Panc1 (cell line): ENCODE measurements around the gene PCK2. TPM values are rescaled to one million over a fixed set of nuclear protein-coding genes. Genes with fewer than 3 reads are reported as not detected.

ENCODE experiments used
- ATAC-seq: fragments of 200-7000 bp; cut with Tn5 transposase; 2 replicates; pipeline ENCODE4 v1.9.1; 2020; ENCODE audit warnings: mild to moderate bottlenecking, moderate library complexity
- BruUV-seq: library from RNA; stranded (reverse); fragments of 400-500 nt; replicated peaks from 2 replicates; lab custom pipeline; 2021; lab: Mats Ljungman, UMichigan
- CTCF ChIA-PET: fragments of 300-600 bp; sonication (Branson Sonifier 250); formaldehyde crosslinking; loops from one replicate; lab custom pipeline; 2022; ENCODE audit warnings: antibody characterized with exemption; lab: Charles Lee
- POLR2A ChIA-PET: fragments of 300-600 bp; sonication (Branson Sonifier 250); formaldehyde crosslinking; loops from one replicate; lab custom pipeline; 2022; ENCODE audit warnings: antibody characterized with exemption; lab: Charles Lee
- DNase-seq: peaks from one replicate; pipeline ENCODE4 v3.0.0-alpha.2; 2010; ENCODE audit warnings: low read depth, low spot score
- H3K27ac ChIP-seq: 2 replicates; pipeline ENCODE4 v1.5.1; 2011; ENCODE audit warnings: mild to moderate bottlenecking, low read length, inconsistent platforms
- H3K27me3 ChIP-seq: fragments of 200-500 bp; sonication (Bioruptor generic); 2 replicates; pipeline ENCODE4 v1.6.0; 2014; ENCODE audit warnings: low read length, inconsistent platforms; ENCODE audit not compliant: control insufficient read depth, insufficient read depth
- H3K36me3 ChIP-seq: fragments of 200-500 bp; sonication (Bioruptor generic); 2 replicates; pipeline ENCODE4 v1.5.1; 2014; ENCODE audit warnings: inconsistent platforms, mild to moderate bottlenecking, low read length, moderate library complexity; ENCODE audit not compliant: control insufficient read depth, insufficient read depth
- H3K4me1 ChIP-seq: 2 replicates; pipeline ENCODE4 v1.5.1; 2011; ENCODE audit warnings: inconsistent platforms, mild to moderate bottlenecking, low read length, moderate library complexity; ENCODE audit not compliant: control insufficient read depth, insufficient read depth
- H3K4me3 ChIP-seq, 2 experiments: 2 replicates each; pipeline ENCODE4 v1.5.1; 2011 to 2012; ENCODE audit warnings: low read depth in 2 of 2, low read length in 2 of 2, mild to moderate bottlenecking in 2 of 2, inconsistent platforms in 1 of 2, moderate library complexity in 1 of 2
- H3K9me3 ChIP-seq: fragments of 200-500 bp; sonication (Bioruptor generic); 2 replicates; pipeline ENCODE4 v1.5.1; 2014; ENCODE audit warnings: low read depth, mild to moderate bottlenecking, inconsistent platforms, low read length, moderate library complexity; ENCODE audit not compliant: control insufficient read depth, insufficient read depth
- POLR2AphosphoS5 ChIP-seq: IDR thresholded peaks from 2 replicates; pipeline ENCODE4 v1.6.1; 2012; ENCODE audit warnings: mild to moderate bottlenecking, low read depth, low read length, moderate library complexity
- REST ChIP-seq, 2 experiments: IDR thresholded peaks; 2 replicates each; pipeline ENCODE4 v1.6.1; 2011 to 2012; ENCODE audit warnings: low read depth in 2 of 2, control low read depth in 1 of 2, low read length in 1 of 2, mild to moderate bottlenecking in 1 of 2, moderate library complexity in 1 of 2; ENCODE audit not compliant: insufficient read depth in 1 of 2
- SIN3A ChIP-seq: IDR thresholded peaks from 2 replicates; pipeline ENCODE4 v1.6.1; 2012; ENCODE audit warnings: low read depth, mild to moderate bottlenecking, low read length, moderate library complexity, borderline replicate concordance; ENCODE audit not compliant: insufficient read depth
- TCF7L2 ChIP-seq: IDR thresholded peaks from 2 replicates; pipeline ENCODE4 v1.6.1; 2011; ENCODE audit warnings: mild to moderate bottlenecking, low read depth, low read length, inconsistent platforms
- in situ Hi-C: cut with HindIII; loops from 2 replicates; pipeline ENCODE4 v1.10.0; 2016; ENCODE audit warnings: low sequenced_read_pairs, low pct_unique_long_range_greater_than_20kb
- intact Hi-C: fragments of 100-400 bp; cut with micrococcal nuclease; formaldehyde crosslinking; loops from one replicate; pipeline ENCODE4 v1.10.0; 2022; ENCODE audit not compliant: unreplicated experiment
- total RNA-seq: library from RNA; stranded (reverse); gene quantifications from one replicate; pipeline ENCODE4 v1.2.1, GENCODE V29; 2021; ENCODE audit not compliant: unreplicated experiment
- TF ChIP-seq, protein P1 (sequence below): fragments of 450-650 bp; IDR thresholded peaks from 2 replicates; pipeline ENCODE4 v1.5.1; 2017; ENCODE audit warnings: mild to moderate bottlenecking

Gene PCK2
- total RNA-seq, 1 experiment from 2014 or later = 24.5 TPM

DNA sequence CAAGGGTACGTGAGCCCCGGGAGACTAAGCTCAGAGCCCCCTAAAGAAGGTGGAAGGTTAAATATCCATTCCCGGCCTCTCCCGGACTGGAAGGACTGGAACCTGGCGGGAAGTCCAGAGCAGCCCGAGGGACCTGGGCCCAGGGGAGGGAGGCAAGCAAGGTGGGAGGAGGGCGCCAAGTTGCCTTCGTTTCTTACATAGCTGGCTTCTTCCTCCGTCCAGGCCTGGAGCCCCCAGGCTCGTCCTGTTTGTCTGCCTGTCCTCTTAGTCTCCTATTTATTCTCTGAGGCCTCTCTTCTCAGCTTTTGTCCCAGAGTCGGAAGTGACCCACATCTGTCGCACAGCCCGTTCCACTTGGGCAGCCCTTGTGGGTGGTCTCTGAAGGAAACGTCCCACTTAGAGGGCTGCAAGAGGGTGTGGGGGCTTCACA is 745 bp downstream of the PCK2 start:
- no peak for TF ChIP-seq TCF7L2
- no peak for TF ChIP-seq SIN3A
- TF ChIP-seq, protein P1, sequence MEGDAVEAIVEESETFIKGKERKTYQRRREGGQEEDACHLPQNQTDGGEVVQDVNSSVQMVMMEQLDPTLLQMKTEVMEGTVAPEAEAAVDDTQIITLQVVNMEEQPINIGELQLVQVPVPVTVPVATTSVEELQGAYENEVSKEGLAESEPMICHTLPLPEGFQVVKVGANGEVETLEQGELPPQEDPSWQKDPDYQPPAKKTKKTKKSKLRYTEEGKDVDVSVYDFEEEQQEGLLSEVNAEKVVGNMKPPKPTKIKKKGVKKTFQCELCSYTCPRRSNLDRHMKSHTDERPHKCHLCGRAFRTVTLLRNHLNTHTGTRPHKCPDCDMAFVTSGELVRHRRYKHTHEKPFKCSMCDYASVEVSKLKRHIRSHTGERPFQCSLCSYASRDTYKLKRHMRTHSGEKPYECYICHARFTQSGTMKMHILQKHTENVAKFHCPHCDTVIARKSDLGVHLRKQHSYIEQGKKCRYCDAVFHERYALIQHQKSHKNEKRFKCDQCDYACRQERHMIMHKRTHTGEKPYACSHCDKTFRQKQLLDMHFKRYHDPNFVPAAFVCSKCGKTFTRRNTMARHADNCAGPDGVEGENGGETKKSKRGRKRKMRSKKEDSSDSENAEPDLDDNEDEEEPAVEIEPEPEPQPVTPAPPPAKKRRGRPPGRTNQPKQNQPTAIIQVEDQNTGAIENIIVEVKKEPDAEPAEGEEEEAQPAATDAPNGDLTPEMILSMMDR = no peak
- no peak for TF ChIP-seq POLR2AphosphoS5
- no peak for TF ChIP-seq REST (IDR thresholded peaks at IDR 0.05; ENCODE audit: insufficient read depth in 1 of 2, low read depth in 2 of 2, low read length in 1 of 2)
- H3K27ac ChIP-seq = peak overlapping the region; percentile 85
- CTCF ChIA-PET = interaction anchor here (0.7 kb wide), 1 partner anchor 37 kb away, joined by 3 read pairs; no protein-coding TSS in a partner anchor
- DNase-seq = no peak
- POLR2A ChIA-PET = interaction anchor here (0.5 kb wide), 1 partner anchor 507 kb away, joined by 6 read pairs; no protein-coding TSS in a partner anchor
- peak overlapping the region; percentile 84 to 93 for H3K4me3 ChIP-seq
- intact Hi-C loops = no loop called here
- H3K36me3 ChIP-seq = no peaks in the 10 kb centered on the region; the same call in 1 of the 2 replicates
- BruUV-seq = no TSS peak
- ATAC-seq = peak; percentile 15
- in situ Hi-C loops = no loop called here
- peaks cover 5% of the 10 kb centered on the region; the same call in 1 of the 2 replicates for H3K4me1 ChIP-seq
- no peaks in the 10 kb centered on the region for H3K27me3 ChIP-seq
- H3K9me3 ChIP-seq = no peaks in the 10 kb centered on the region

DNA sequence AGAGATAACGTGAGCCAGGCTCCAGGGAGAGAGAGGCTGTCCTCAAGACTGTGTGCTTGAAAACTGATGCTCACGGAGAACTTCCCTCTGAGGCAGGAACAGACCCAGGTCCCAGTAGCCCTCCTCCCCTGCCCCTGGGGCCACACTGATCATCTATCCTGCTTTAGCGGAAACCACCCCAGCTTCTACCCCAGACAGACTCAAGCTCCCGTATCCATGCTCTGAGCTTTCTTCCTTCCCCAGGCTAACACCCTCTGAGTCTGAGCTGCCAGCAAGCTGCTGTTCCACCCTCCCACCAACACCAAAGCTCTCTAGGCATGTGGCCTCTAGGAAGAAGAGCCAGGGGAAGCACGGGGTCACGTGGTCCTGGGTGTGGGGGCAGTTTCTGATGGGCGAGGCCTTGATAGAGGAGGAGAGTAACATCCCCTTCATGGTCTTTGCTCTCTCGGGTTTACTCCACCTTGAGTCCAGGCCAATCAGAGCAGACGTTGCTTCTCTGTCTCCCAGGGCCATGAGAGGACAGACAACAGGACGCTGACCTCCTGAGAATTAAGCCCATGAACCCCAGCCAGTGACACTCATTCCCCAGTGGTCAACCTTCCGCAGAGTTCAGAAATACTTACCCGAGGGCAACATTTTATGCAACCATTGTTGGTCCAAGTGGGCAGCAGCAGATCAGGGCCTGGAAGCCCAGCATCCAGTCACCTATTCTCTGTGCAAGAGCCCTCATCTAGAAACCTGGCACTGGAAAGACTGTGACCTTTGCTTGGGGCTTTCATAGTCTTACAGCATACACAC is 1.4 kb downstream of the PCK2 start:
- Histone ChIP-seq H3K27me3 (no peaks in the 10 kb centered on the region), H3K9me3 (no peaks in the 10 kb centered on the region), H3K36me3 (no peaks in the 10 kb centered on the region; the same call in 1 of the 2 replicates), H3K27ac (peak overlapping the region; percentile 85), H3K4me3 (peak overlapping the region; percentile 84 to 93), H3K4me1 (peaks cover 5% of the 10 kb centered on the region; the same call in 1 of the 2 replicates)
- ATAC-seq (no peak), DNase-seq (no peak)
- POLR2A ChIA-PET = interaction anchor here (0.5 kb wide), 1 partner anchor 508 kb away, joined by 6 read pairs; no protein-coding TSS in a partner anchor
- in situ Hi-C loops (no loop called here), intact Hi-C loops (no loop called here)
- TSS peak; percentile 79 for BruUV-seq
- CTCF ChIA-PET = no interaction called here
- no peak for TF ChIP-seq SIN3A
- TF ChIP-seq, protein P1 = no peak
- TF ChIP-seq TCF7L2 = no peak
- no peak for TF ChIP-seq POLR2AphosphoS5
- no peak for TF ChIP-seq REST (IDR thresholded peaks at IDR 0.05; ENCODE audit: insufficient read depth in 1 of 2, low read depth in 2 of 2, low read length in 1 of 2)
